Medulla oblongata (tissue), 1 donor: ENCODE measurements around the gene OR5H2.

Source experiments
- DNase-seq: peaks from one replicate; pipeline ENCODE4 v3.0.0-alpha.2; 2015; ENCODE audit errors: extremely low spot score

Gene OR5H2

GRCh38 chr3:98331329-98331728 lies 49.0 kb downstream of the OR5H2 start:
- DNase-seq, result no peak
